Suppressor macrophage treated with lipopolysaccharide for 1 hour (primary cell): ENCODE data around the gene GFRA1.
"Not testable (repeated sequence)": the region's sequence is repeated elsewhere in the genome, so short reads cannot be mapped to it uniquely, and the experiment has no call there.

ENCODE experiments used
- DNase-seq, 3 donors: peaks; one replicate each; pipeline ENCODE4 v3.0.0-alpha.2; 2020 to 2022

The GFRA1 gene

GRCh38 chr10:116056445-116057293, 216.3 kb downstream of the GFRA1 start:
- DNase-seq = no peak

GRCh38 chr10:116055917-116056252, 217.1 kb downstream of the GFRA1 start:
- DNase-seq = no peak

- DNase-seq = no peak
These were observed 217.6 kb downstream of the GFRA1 start for GRCh38 chr10:116055252-116055916.

GRCh38 chr10:116053910-116054309, 219.1 kb downstream of the GFRA1 start:
- no peak for DNase-seq

- not testable (repeated sequence) for DNase-seq
These were observed 219.8 kb downstream of the GFRA1 start for GRCh38 chr10:116053009-116053730.

- DNase-seq = not testable (repeated sequence)
These were observed 220.5 kb downstream of the GFRA1 start for GRCh38 chr10:116052522-116052921.

GRCh38 chr10:116049974-116050304, 223.1 kb downstream of the GFRA1 start:
- DNase-seq = no peak

- DNase-seq = no peak
These were observed 223.6 kb downstream of the GFRA1 start for GRCh38 chr10:116049158-116049973.

GRCh38 chr10:116045366-116046356, 227.3 kb downstream of the GFRA1 start:
- no peak for DNase-seq

- DNase-seq = no peak
These were observed 228.2 kb downstream of the GFRA1 start for GRCh38 chr10:116044801-116045248.

- no peak for DNase-seq
These were observed 229.1 kb downstream of the GFRA1 start for GRCh38 chr10:116043861-116044260.

- no peak for DNase-seq
These were observed 229.7 kb downstream of the GFRA1 start for GRCh38 chr10:116043304-116043703.

- no peak for DNase-seq
These were observed 231.1 kb downstream of the GFRA1 start for GRCh38 chr10:116041948-116042347.

GRCh38 chr10:116039612-116040011, 233.4 kb downstream of the GFRA1 start:
- no peak for DNase-seq

GRCh38 chr10:116038259-116038658, 234.7 kb downstream of the GFRA1 start:
- no peak for DNase-seq

GRCh38 chr10:116035406-116035805, 237.6 kb downstream of the GFRA1 start:
- DNase-seq = not testable (repeated sequence)

- DNase-seq = no peak
These were observed 242.4 kb downstream of the GFRA1 start for GRCh38 chr10:116030576-116030975.

GRCh38 chr10:116029826-116030225, 243.2 kb downstream of the GFRA1 start:
- no peak for DNase-seq

GRCh38 chr10:116027355-116027754, 245.7 kb downstream of the GFRA1 start:
- no peak for DNase-seq

GRCh38 chr10:116026725-116027124, 246.3 kb downstream of the GFRA1 start:
- no peak for DNase-seq

- no peak for DNase-seq
These were observed 246.7 kb downstream of the GFRA1 start for GRCh38 chr10:116026315-116026714.
